Endothelial cell (in vitro differentiated cells): ENCODE results near the gene HDAC9. TPM values are rescaled to one million over a fixed set of nuclear protein-coding genes. Genes with fewer than 3 reads are reported as not detected.

Source experiments
- DNase-seq: peaks from one replicate; pipeline ENCODE4 v3.0.0; 2021; ENCODE audit warnings: low spot score
- H3K27ac Mint-ChIP-seq: one replicate; pipeline ENCODE4 v1.8.0; 2021; ENCODE audit warnings: mixed read lengths, inconsistent platforms; ENCODE audit not compliant: unreplicated experiment
- H3K27me3 Mint-ChIP-seq: one replicate; pipeline ENCODE4 v1.8.0; 2021; ENCODE audit warnings: mild to moderate bottlenecking, moderate library complexity, mixed read lengths, inconsistent platforms; ENCODE audit not compliant: unreplicated experiment
- H3K36me3 Mint-ChIP-seq: one replicate; pipeline ENCODE4 v1.8.0; 2021; ENCODE audit warnings: mild to moderate bottlenecking, low read depth, mixed read lengths, inconsistent platforms; ENCODE audit not compliant: unreplicated experiment
- H3K4me1 Mint-ChIP-seq: one replicate; pipeline ENCODE4 v1.8.0; 2021; ENCODE audit warnings: mild to moderate bottlenecking, mixed read lengths, inconsistent platforms; ENCODE audit not compliant: unreplicated experiment
- H3K4me3 Mint-ChIP-seq: one replicate; pipeline ENCODE4 v1.8.0; 2021; ENCODE audit warnings: mild to moderate bottlenecking, mixed read lengths, inconsistent platforms; ENCODE audit not compliant: unreplicated experiment
- H3K9me3 Mint-ChIP-seq: one replicate; pipeline ENCODE4 v1.8.0; 2021; ENCODE audit warnings: mixed read lengths, inconsistent platforms; ENCODE audit not compliant: unreplicated experiment
- total RNA-seq: library from RNA; stranded (reverse); fragmentation: NEBNext Ultra II Directional; extraction: Animal tissue kit (Norgen Biotek cat#: 25700); gene quantifications from one replicate; pipeline ENCODE4 v1.2.1, GENCODE V29; 2021; ENCODE audit not compliant: unreplicated experiment
- TF ChIP-seq, protein P1 (sequence below): fragments of 200-600 bp; sonication (generic); IDR thresholded peaks from one replicate; pipeline ENCODE4 v1.5.0; 2021; ENCODE audit warnings: antibody characterized with exemption; ENCODE audit not compliant: unreplicated experiment

HDAC9 gene
- total RNA-seq, 1 donor from 2014 or later, result 1.2 TPM

- Mint-ChIP-seq H3K27ac (peak overlapping the region; percentile 26), H3K27me3 (peaks cover 3% of the 10 kb centered on the region), H3K9me3 (no peaks in the 10 kb centered on the region), H3K36me3 (no peaks in the 10 kb centered on the region), H3K4me1 (peaks cover 20% of the 10 kb centered on the region), H3K4me3 (no peak overlapping the region)
- TF ChIP-seq, protein P1, sequence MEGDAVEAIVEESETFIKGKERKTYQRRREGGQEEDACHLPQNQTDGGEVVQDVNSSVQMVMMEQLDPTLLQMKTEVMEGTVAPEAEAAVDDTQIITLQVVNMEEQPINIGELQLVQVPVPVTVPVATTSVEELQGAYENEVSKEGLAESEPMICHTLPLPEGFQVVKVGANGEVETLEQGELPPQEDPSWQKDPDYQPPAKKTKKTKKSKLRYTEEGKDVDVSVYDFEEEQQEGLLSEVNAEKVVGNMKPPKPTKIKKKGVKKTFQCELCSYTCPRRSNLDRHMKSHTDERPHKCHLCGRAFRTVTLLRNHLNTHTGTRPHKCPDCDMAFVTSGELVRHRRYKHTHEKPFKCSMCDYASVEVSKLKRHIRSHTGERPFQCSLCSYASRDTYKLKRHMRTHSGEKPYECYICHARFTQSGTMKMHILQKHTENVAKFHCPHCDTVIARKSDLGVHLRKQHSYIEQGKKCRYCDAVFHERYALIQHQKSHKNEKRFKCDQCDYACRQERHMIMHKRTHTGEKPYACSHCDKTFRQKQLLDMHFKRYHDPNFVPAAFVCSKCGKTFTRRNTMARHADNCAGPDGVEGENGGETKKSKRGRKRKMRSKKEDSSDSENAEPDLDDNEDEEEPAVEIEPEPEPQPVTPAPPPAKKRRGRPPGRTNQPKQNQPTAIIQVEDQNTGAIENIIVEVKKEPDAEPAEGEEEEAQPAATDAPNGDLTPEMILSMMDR, result no peak
- DNase-seq, result no peak
Measured at GRCh38 chr7:18590241-18590640, 94.7 kb downstream of the HDAC9 start.

DNA sequence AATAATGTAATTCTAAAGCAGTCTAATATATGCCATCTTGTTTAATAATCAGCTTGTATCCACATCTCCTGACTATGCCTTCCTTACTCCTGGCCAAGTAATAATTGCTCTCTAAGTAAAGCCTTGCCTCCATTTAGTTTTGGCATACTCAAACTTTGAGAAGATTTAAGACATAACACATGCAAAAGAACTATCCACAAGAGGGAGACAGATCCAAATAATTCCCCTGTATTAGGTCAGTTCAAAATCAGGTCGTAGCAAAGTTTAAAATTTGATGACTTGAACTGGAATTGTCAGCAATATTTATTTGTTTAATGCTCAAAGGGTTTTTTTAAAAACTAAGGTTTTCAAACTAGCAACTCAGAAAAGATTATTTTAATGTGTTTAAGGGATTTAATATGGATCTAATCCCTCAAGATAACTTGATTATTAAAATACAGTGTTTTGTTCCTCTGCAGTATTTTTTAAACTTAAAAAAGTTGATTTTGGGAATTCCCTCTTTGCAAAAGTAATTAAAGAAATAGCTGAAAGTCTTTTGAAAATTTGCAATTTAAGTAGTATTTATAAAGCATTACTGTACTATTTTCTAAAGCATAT, 95.3 kb downstream of the HDAC9 start:
- Mint-ChIP-seq H3K27ac (peak overlapping the region; percentile 15), H3K4me1 (peaks cover 20% of the 10 kb centered on the region), H3K9me3 (no peaks in the 10 kb centered on the region), H3K27me3 (peaks cover 3% of the 10 kb centered on the region), H3K36me3 (no peaks in the 10 kb centered on the region), H3K4me3 (no peak overlapping the region)
- TF ChIP-seq, protein P1, result peak; percentile 13
- no peak for DNase-seq

DNA sequence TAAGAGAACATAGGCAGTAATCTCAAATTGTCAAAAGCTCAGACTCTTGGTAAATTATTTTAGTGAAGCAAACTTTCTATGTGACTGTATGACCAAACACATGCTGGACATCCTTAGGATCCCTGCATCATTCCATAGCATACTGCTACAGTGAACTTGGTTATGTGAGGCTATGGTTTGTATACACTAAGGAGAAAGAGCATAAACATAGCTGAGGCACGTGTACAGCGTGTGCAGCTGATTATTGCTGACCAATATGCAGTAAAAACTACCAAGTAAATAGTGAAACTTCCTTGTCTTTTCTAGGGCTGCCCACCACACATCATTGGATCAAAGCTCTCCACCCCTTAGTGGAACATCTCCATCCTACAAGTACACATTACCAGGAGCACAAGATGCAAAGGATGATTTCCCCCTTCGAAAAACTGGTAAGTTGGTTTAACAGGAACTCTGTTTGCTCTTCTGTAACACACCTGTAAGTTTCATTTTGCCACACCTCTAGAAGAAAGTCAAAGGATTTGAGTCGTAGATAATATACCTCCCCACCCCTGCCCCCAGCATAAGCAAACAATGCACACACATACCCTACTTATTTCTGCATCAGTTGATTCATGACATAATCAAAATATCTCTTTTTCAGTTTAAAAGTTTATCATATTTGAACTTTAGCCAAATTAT, 98.2 kb downstream of the HDAC9 start:
- H3K27ac Mint-ChIP-seq, result no peak overlapping the region
- no peaks in the 10 kb centered on the region for H3K36me3 Mint-ChIP-seq
- TF ChIP-seq, protein P1, result no peak
- no peaks in the 10 kb centered on the region for H3K9me3 Mint-ChIP-seq
- peaks cover 20% of the 10 kb centered on the region for H3K4me1 Mint-ChIP-seq
- DNase-seq, result no peak
- H3K27me3 Mint-ChIP-seq, result peaks cover 3% of the 10 kb centered on the region
- H3K4me3 Mint-ChIP-seq, result no peak overlapping the region

DNA sequence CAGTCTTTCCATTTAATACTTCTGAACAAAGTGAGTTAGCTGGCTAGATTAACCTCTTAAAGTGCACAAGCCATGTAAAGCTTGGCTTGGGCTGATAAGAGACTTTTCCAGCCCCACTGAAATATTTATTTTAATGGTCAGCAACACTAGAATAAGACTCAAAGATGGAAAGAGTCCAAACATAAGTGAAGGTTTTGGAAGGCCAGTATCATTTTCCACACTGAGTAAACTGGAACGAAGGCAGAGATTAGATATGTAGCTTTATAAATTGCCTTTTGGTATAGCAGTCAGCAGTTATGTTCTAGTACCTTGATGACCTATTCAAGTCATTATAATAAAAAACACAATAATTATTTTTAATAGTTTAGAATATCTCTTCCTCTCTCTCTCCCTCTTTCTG, 102.2 kb downstream of the HDAC9 start:
- Mint-ChIP-seq H3K4me3 (no peak overlapping the region), H3K27ac (no peak overlapping the region), H3K4me1 (no peaks in the 10 kb centered on the region), H3K9me3 (no peaks in the 10 kb centered on the region), H3K36me3 (peaks cover 4% of the 10 kb centered on the region), H3K27me3 (no peaks in the 10 kb centered on the region)
- TF ChIP-seq, protein P1, result no peak
- no peak for DNase-seq

GRCh38 chr7:18607025-18607424, 111.5 kb downstream of the HDAC9 start:
- DNase-seq, result no peak
- peaks cover 2% of the 10 kb centered on the region for H3K4me1 Mint-ChIP-seq
- H3K36me3 Mint-ChIP-seq, result no peaks in the 10 kb centered on the region
- no peaks in the 10 kb centered on the region for H3K9me3 Mint-ChIP-seq
- H3K27me3 Mint-ChIP-seq, result no peaks in the 10 kb centered on the region
- TF ChIP-seq, protein P1, result no peak
- no peak overlapping the region for H3K4me3 Mint-ChIP-seq
- no peak overlapping the region for H3K27ac Mint-ChIP-seq
